AG04450 (cell line): Measurements from ENCODE around the gene CERT1. TPM values are rescaled to one million over a fixed set of nuclear protein-coding genes. Genes with fewer than 3 reads are reported as not detected.

Source experiments
- CTCF ChIA-PET: fragments of 300-600, 350-600 bp; formaldehyde crosslinking; extraction: SDS; loops from one replicate; lab custom pipeline; 2022; ENCODE audit warnings: antibody characterized with exemption, inconsistent platforms; lab: Charles Lee
- POLR2A ChIA-PET: fragments of 350-600 bp; formaldehyde crosslinking; extraction: SDS; loops from one replicate; lab custom pipeline; 2021; ENCODE audit warnings: antibody characterized with exemption, inconsistent platforms; lab: Yijun Ruan, JAX
- DNase-seq: peaks from one replicate; pipeline ENCODE4 v3.0.0-alpha.2; 2011; ENCODE audit warnings: low read depth, low spot score
- H3K27ac ChIP-seq: one replicate; pipeline ENCODE4 v1.5.1; 2012; ENCODE audit warnings: low read depth, low read length, control low read depth
- H3K27me3 ChIP-seq: one replicate; pipeline ENCODE4 v1.6.0; 2012; ENCODE audit warnings: low read length; ENCODE audit not compliant: control insufficient read depth, insufficient read depth
- H3K4me3 ChIP-seq: 2 replicates; pipeline ENCODE4 v1.5.1; 2011; ENCODE audit warnings: mild to moderate bottlenecking, low read depth, low read length, control low read depth
- H3K9me3 ChIP-seq: 2 replicates; pipeline ENCODE4 v1.5.1; 2012; ENCODE audit warnings: low read length; ENCODE audit not compliant: control insufficient read depth, insufficient read depth
- polyA plus RNA-seq: library from polyadenylated mRNA; depleted of rRNA; stranded (reverse); fragments of >200 nt; gene quantifications from 2 replicates; pipeline ENCODE4 v1.2.3, GENCODE V29; 2011
- TF ChIP-seq, protein P1 (sequence below): IDR thresholded peaks from 2 replicates; pipeline ENCODE4 v1.5.1; 2011; ENCODE audit warnings: low read depth, low read length, control low read depth, inconsistent platforms

CERT1 gene
- polyA plus RNA-seq, 1 experiment: 17.1 TPM

DNA sequence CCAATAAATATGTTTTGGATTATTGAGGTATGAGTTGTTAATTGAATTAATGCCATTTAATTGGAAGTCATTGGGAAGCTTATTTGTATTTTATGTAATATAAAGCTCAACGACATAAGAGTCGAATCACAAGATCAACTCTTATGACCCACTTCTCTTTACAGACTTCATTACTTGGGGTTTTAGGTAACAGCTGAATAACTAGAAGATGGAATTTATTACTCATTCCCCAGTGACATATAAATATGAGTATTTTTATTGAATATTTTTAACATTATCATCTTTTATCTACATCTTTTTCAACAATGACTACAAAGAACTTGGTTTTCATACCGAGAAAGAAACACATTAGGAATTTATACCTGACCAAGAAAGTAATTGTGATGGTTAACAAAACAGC lies 153.3 kb downstream of the CERT1 start:
- POLR2A ChIA-PET: no interaction called here
- Histone ChIP-seq H3K4me3 (no peak overlapping the region), H3K9me3 (no peaks in the 10 kb centered on the region), H3K27me3 (no peaks in the 10 kb centered on the region), H3K27ac (no peak overlapping the region)
- DNase-seq: no peak
- CTCF ChIA-PET: no interaction called here
- TF ChIP-seq, protein P1, sequence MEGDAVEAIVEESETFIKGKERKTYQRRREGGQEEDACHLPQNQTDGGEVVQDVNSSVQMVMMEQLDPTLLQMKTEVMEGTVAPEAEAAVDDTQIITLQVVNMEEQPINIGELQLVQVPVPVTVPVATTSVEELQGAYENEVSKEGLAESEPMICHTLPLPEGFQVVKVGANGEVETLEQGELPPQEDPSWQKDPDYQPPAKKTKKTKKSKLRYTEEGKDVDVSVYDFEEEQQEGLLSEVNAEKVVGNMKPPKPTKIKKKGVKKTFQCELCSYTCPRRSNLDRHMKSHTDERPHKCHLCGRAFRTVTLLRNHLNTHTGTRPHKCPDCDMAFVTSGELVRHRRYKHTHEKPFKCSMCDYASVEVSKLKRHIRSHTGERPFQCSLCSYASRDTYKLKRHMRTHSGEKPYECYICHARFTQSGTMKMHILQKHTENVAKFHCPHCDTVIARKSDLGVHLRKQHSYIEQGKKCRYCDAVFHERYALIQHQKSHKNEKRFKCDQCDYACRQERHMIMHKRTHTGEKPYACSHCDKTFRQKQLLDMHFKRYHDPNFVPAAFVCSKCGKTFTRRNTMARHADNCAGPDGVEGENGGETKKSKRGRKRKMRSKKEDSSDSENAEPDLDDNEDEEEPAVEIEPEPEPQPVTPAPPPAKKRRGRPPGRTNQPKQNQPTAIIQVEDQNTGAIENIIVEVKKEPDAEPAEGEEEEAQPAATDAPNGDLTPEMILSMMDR: no peak

DNA sequence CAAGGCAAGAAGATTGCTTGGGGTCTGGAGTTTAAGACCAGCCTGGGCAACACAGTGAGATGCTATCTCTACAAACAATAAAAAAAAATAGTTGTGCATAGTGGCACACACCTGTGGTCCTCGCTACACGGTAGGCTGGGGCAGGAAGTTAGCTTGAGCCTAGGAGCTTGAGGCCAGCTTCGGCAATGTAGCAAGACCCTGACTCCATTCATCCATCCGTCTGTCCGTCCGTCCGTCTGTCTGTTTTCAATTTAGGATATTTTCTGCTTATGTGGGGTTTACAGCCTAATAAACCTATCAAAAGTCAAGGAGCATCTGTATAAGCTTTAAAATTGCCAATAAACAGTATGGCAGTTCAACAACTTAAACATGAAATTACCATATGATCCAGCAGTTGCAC lies 154.7 kb downstream of the CERT1 start:
- DNase-seq: no peak
- Histone ChIP-seq H3K9me3 (no peaks in the 10 kb centered on the region), H3K4me3 (no peak overlapping the region), H3K27me3 (no peaks in the 10 kb centered on the region), H3K27ac (no peak overlapping the region)
- TF ChIP-seq, protein P1: no peak
- ChIA-PET CTCF (no interaction called here), POLR2A (no interaction called here)

DNA sequence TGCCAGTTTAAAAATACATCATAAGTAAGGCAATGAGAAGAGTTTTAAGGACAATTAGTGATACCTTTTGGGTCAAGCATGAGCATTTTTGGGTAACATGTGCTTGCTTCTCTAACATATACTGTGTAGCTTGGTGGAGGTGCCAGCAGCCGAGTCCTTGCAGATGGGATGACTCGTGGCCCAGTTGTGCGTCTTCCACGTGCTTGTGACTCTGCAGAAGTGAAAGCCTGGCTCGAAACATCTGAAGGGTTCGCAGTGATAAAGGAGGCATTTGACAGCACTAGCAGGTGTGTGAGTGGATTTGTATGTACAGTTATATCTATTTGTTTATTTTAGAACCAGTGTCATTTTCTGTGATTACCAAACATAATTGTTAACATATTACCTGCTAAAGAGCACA lies 156.2 kb downstream of the CERT1 start:
- no peaks in the 10 kb centered on the region for H3K27me3 ChIP-seq
- TF ChIP-seq, protein P1: no peak
- CTCF ChIA-PET: no interaction called here
- H3K9me3 ChIP-seq: no peaks in the 10 kb centered on the region
- no peak overlapping the region for H3K27ac ChIP-seq
- POLR2A ChIA-PET: no interaction called here
- no peak overlapping the region for H3K4me3 ChIP-seq
- no peak for DNase-seq

DNA sequence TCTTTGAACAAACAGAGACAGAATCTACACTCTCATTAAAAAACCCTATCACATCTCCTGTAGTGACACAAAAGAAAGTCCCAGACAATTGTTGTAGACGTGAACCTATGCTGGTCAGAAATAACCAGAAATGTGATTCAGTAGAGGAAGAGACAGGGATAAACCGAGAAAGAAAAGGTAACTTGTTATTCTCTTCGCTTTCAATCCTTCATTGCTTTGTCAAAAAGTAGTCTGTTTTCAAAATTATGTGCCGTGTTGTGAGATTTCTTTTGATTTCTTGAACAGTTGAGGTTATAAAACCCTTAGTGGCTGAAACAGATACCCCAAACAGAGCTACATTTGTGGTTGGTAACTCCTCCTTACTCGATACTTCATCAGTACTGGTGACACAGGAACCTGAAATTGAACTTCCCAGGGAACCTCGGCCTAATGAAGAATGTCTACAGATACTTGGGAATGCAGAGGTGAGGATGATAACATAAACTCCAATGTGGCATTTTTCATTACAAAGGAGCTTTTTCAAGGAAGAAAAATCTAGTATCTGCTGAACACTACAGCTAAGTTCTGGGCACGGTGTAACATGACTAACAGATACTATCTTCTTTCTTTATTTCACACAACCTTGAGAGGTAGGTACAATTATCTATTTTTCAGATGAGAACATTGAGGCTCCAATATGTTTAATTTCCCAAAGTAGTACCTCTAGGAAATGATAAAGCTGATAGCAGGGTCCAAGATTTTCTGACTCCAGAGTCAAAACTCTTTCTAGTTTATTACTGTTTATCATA lies 160.1 kb downstream of the CERT1 start:
- Histone ChIP-seq H3K27me3 (no peaks in the 10 kb centered on the region), H3K27ac (no peak overlapping the region), H3K9me3 (no peaks in the 10 kb centered on the region), H3K4me3 (no peak overlapping the region)
- TF ChIP-seq, protein P1: no peak
- no peak for DNase-seq
- ChIA-PET POLR2A (no interaction called here), CTCF (interaction anchor here (1.2 to 2.1 kb wide), 2 partner anchors 115 to 303 kb away, joined by 3 to 5 read pairs; partner anchors contain the start of gene ANKRD31)

DNA sequence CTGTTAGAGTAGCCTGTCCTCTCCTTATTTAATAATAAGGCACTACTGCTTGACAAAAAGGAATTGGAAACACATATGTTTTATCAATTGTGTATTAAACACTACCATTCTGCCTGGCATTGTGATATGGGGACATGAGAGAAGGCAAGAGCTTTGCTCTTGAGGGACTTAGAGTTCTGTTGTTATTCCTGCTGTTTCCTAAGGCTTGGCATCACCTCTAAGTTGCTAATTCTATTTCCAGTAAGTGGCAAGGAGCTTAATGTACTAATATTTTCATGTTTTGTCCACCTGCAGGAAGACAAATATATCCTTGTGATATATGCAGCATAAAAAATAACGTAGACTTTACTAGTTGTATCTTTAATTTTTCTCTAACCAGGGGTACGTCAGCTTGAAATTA lies 161.8 kb downstream of the CERT1 start:
- Histone ChIP-seq H3K27me3 (no peaks in the 10 kb centered on the region), H3K4me3 (no peak overlapping the region), H3K9me3 (no peaks in the 10 kb centered on the region), H3K27ac (no peak overlapping the region)
- TF ChIP-seq, protein P1: no peak
- CTCF ChIA-PET: interaction anchor here (0.8 kb wide), 1 partner anchor 825 kb away, joined by 3 read pairs; no protein-coding TSS in a partner anchor
- no peak for DNase-seq
- POLR2A ChIA-PET: no interaction called here
